Type B pancreatic cell (in vitro differentiated cells): Measurements from ENCODE around the gene MDN1. TPM values are rescaled to one million over a fixed set of nuclear protein-coding genes. Genes with fewer than 3 reads are reported as not detected.

Source experiments
- DNase-seq: peaks from one replicate; pipeline ENCODE4 v3.0.0; 2021; ENCODE audit warnings: mixed read lengths; ENCODE audit not compliant: unreplicated experiment; ENCODE audit errors: extremely low spot score
- H3K27ac Mint-ChIP-seq: 2 replicates; pipeline ENCODE4 v1.8.0; 2021; ENCODE audit warnings: mild to moderate bottlenecking, mixed read lengths
- H3K27me3 Mint-ChIP-seq: 2 replicates; pipeline ENCODE4 v1.8.0; 2021; ENCODE audit warnings: mixed read lengths
- H3K36me3 Mint-ChIP-seq: 2 replicates; pipeline ENCODE4 v1.8.0; 2021; ENCODE audit warnings: mixed read lengths
- H3K4me1 Mint-ChIP-seq: one replicate; pipeline ENCODE4 v1.8.0; 2021; ENCODE audit warnings: mixed read lengths; ENCODE audit not compliant: unreplicated experiment
- H3K4me3 Mint-ChIP-seq: 2 replicates; pipeline ENCODE4 v1.8.0; 2021; ENCODE audit warnings: mild to moderate bottlenecking, mixed read lengths
- H3K9me3 Mint-ChIP-seq: 2 replicates; pipeline ENCODE4 v1.8.0; 2021; ENCODE audit warnings: mixed read lengths
- CTCF ChIP-seq: fragments of 200-600 bp; sonication (generic); conservative IDR thresholded peaks from 2 replicates; pipeline ENCODE4 v1.5.0; 2021; ENCODE audit warnings: antibody characterized with exemption, mild to moderate bottlenecking
- total RNA-seq: library from RNA; stranded (reverse); gene quantifications from 2 replicates; pipeline ENCODE4 v1.2.1, GENCODE V29; 2021; ENCODE audit warnings: low replicate concordance

The MDN1 gene
- total RNA-seq, 1 donor from 2014 or later, result 43.1 TPM

- Mint-ChIP-seq H3K4me3 (no peak overlapping the region), H3K27ac (peak overlapping the region; percentile 68), H3K9me3 (no peaks in the 10 kb centered on the region), H3K27me3 (no peaks in the 10 kb centered on the region), H3K4me1 (no peaks in the 10 kb centered on the region), H3K36me3 (peaks cover 23% of the 10 kb centered on the region)
- TF ChIP-seq CTCF, result no peak
- no peak for DNase-seq
Observed at GRCh38 chr6:89657445-89658158, 162.0 kb downstream of the MDN1 start.

DNA sequence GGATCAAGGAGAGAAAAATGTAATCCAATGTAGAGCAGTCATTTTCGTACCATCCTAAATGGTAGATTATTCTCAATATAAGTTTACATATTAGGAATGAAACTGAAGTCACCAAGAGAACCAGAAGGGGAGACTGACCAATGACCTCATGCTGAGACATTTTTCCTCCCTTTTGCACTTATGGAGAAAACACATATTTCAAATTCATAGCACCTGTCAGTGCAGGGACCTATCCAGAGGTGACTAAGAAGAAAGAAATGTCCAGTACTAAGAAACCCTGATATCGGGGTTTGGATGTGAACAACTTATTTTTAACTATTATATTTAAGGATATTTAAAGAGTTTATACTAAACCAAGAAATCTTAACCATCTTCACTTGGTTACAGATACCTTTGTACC lies 164.5 kb downstream of the MDN1 start:
- H3K9me3 Mint-ChIP-seq, result no peaks in the 10 kb centered on the region
- no peaks in the 10 kb centered on the region for H3K27me3 Mint-ChIP-seq
- DNase-seq, result no peak
- H3K27ac Mint-ChIP-seq, result no peak overlapping the region
- no peaks in the 10 kb centered on the region for H3K4me1 Mint-ChIP-seq
- peaks cover 22% of the 10 kb centered on the region for H3K36me3 Mint-ChIP-seq
- no peak overlapping the region for H3K4me3 Mint-ChIP-seq
- TF ChIP-seq CTCF, result no peak

GRCh38 chr6:89650579-89650978 lies 169.0 kb downstream of the MDN1 start:
- no peak for DNase-seq
- Mint-ChIP-seq H3K27ac (no peak overlapping the region), H3K36me3 (peaks cover 23% of the 10 kb centered on the region), H3K4me3 (no peak overlapping the region), H3K27me3 (no peaks in the 10 kb centered on the region), H3K4me1 (no peaks in the 10 kb centered on the region), H3K9me3 (no peaks in the 10 kb centered on the region)
- no peak for TF ChIP-seq CTCF

GRCh38 chr6:89649682-89650081 lies 169.9 kb downstream of the MDN1 start:
- Mint-ChIP-seq H3K36me3 (peaks cover 26% of the 10 kb centered on the region), H3K27ac (no peak overlapping the region), H3K4me1 (no peaks in the 10 kb centered on the region), H3K9me3 (no peaks in the 10 kb centered on the region), H3K27me3 (no peaks in the 10 kb centered on the region), H3K4me3 (no peak overlapping the region)
- no peak for TF ChIP-seq CTCF
- DNase-seq, result no peak

GRCh38 chr6:89644864-89645263 lies 174.7 kb downstream of the MDN1 start:
- no peaks in the 10 kb centered on the region for H3K9me3 Mint-ChIP-seq
- no peak for DNase-seq
- TF ChIP-seq CTCF, result no peak
- H3K27ac Mint-ChIP-seq, result peak overlapping the region; percentile 57
- no peaks in the 10 kb centered on the region for H3K27me3 Mint-ChIP-seq
- peaks cover 31% of the 10 kb centered on the region for H3K36me3 Mint-ChIP-seq
- H3K4me1 Mint-ChIP-seq, result peaks cover 3% of the 10 kb centered on the region
- H3K4me3 Mint-ChIP-seq, result peak overlapping the region; percentile 5
